GM10266 (cell line): ENCODE data around the gene MFSD1.

Experiments used
- DNase-seq: peaks from one replicate; pipeline ENCODE4 v3.0.0; 2012; ENCODE audit errors: extremely low spot score
- CTCF ChIP-seq: IDR thresholded peaks from 2 replicates; pipeline ENCODE4 v1.5.1; 2012; ENCODE audit warnings: mild to moderate bottlenecking, low read depth; ENCODE audit not compliant: control insufficient read depth, insufficient read depth; ENCODE audit errors: missing control alignments

The MFSD1 gene

GRCh38 chr3:158777161-158777873 is 24.5 kb upstream of the MFSD1 start:
- DNase-seq = no peak
- TF ChIP-seq CTCF = no peak

- TF ChIP-seq CTCF = no peak
- no peak for DNase-seq
Measured at GRCh38 chr3:158780766-158781165, 21.1 kb upstream of the MFSD1 start.

GRCh38 chr3:158781191-158781590 is 20.7 kb upstream of the MFSD1 start:
- TF ChIP-seq CTCF = no peak
- DNase-seq = no peak

GRCh38 chr3:158781849-158782248 is 20.0 kb upstream of the MFSD1 start:
- TF ChIP-seq CTCF = no peak
- no peak for DNase-seq

- DNase-seq = no peak
- no peak for TF ChIP-seq CTCF
Measured at GRCh38 chr3:158782283-158782989, 19.4 kb upstream of the MFSD1 start.

GRCh38 chr3:158783051-158783450 is 18.8 kb upstream of the MFSD1 start:
- TF ChIP-seq CTCF = no peak

GRCh38 chr3:158785972-158786371 is 15.9 kb upstream of the MFSD1 start:
- DNase-seq = no peak
- TF ChIP-seq CTCF = no peak

More at GRCh38 chr3:158783051-158783450, 18.8 kb upstream of the MFSD1 start:
- DNase-seq = no peak
